Vagina (tissue), 2 donors: ENCODE data around the gene ADGRL3.
"Not testable (repeated sequence)": the region's sequence is repeated elsewhere in the genome, so short reads cannot be mapped to it uniquely, and the experiment has no call there.

Experiments used
- POLR2A ChIP-seq, 2 donors: fragments of 450-650 bp; IDR thresholded peaks; one replicate each; pipeline ENCODE4 v1.6.1; 2017; ENCODE audit warnings: antibody characterized with exemption in 2 of 2, mild to moderate bottlenecking in 2 of 2, moderate library complexity in 2 of 2
- TF ChIP-seq, protein P1 (sequence below), 3 experiments: fragments of 450-650 bp in 2 of 3; fragments of 200-600 bp in 1 of 3; sonication (generic) in 1 of 3; IDR thresholded peaks; one replicate each; pipeline ENCODE4 v1.5.1; 2017 to 2019; ENCODE audit warnings: antibody characterized with exemption in 3 of 3, mild to moderate bottlenecking in 2 of 3, moderate library complexity in 2 of 3

- TF ChIP-seq, protein P1, sequence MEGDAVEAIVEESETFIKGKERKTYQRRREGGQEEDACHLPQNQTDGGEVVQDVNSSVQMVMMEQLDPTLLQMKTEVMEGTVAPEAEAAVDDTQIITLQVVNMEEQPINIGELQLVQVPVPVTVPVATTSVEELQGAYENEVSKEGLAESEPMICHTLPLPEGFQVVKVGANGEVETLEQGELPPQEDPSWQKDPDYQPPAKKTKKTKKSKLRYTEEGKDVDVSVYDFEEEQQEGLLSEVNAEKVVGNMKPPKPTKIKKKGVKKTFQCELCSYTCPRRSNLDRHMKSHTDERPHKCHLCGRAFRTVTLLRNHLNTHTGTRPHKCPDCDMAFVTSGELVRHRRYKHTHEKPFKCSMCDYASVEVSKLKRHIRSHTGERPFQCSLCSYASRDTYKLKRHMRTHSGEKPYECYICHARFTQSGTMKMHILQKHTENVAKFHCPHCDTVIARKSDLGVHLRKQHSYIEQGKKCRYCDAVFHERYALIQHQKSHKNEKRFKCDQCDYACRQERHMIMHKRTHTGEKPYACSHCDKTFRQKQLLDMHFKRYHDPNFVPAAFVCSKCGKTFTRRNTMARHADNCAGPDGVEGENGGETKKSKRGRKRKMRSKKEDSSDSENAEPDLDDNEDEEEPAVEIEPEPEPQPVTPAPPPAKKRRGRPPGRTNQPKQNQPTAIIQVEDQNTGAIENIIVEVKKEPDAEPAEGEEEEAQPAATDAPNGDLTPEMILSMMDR (IDR thresholded peaks at IDR 0.05), result not testable (repeated sequence)
- not testable (repeated sequence) for TF ChIP-seq POLR2A (IDR thresholded peaks at IDR 0.05)
These were observed 559.8 kb downstream of the ADGRL3 start for GRCh38 chr4:61759885-61760284.
